Measurements from ENCODE around the gene KCNK4.
"Not testable (repeated sequence)": the region's sequence is repeated elsewhere in the genome, so short reads cannot be mapped to it uniquely, and the experiment has no call there.

The KCNK4 gene

GRCh38 chr11:64323373-64323772 is 32.3 kb downstream of the KCNK4 start:
- no peak for DNase-seq (ENCODE audit: low read depth, low spot score)

DNA sequence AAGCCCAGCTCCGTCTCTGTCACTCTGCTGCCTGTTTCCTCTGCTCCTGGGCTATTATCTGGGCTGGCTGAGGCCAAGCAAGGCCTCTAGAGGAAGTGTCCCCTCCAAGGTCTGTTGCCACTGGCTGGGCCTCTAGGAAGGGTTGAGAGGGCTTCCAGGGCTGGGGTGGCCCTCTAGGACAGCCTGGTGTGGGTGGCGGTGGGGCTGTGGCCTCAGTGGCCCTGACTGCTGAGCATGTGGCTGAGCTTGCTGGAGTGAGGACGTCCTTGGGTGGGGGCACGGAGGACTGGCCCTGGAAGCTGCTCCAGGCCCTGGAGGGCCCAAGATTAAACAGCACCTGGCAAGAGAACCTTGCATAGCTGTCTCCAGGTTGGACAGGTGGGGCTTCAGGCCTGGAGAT is 32.9 kb downstream of the KCNK4 start:
- DNase-seq (ENCODE audit: low read depth, low spot score), result not testable (repeated sequence)

DNA sequence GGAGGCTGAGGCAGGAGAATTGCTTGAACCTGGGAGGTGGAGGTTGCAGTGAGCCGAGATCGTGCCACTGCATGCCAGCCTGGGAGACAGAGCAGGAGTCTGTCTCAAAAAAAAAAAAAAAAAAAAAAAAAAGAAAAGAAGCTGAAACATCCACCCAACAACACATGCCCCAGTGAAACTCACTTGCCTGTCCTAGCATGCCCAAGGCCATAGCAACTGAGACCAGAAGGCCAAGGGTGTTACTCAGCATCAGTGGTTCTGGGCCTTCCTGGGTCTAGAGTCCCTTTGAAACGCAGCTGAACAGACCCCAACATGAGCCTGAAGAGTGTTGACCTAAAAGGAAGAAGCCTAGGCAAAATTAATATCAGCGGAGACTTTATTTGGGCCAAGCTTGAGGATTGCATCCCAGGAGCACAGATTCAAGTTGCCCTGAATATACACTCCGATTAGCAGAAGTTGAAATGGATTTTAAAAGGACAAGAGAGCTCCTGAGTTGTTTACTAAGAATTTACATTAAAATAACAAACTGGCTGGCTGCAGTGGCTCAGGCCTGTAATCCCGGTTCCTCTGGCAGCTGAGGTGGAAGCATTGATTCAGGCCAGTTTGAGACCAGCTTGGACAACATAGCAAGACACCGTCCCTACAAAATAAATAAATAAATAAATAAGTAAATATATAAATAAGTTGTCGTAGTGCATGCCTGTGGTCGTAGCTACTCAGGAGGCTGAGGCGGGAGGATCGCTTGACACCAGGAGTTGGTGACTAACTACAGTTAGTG is 33.8 kb downstream of the KCNK4 start:
- no peak for DNase-seq (ENCODE audit: low read depth, low spot score)

DNA sequence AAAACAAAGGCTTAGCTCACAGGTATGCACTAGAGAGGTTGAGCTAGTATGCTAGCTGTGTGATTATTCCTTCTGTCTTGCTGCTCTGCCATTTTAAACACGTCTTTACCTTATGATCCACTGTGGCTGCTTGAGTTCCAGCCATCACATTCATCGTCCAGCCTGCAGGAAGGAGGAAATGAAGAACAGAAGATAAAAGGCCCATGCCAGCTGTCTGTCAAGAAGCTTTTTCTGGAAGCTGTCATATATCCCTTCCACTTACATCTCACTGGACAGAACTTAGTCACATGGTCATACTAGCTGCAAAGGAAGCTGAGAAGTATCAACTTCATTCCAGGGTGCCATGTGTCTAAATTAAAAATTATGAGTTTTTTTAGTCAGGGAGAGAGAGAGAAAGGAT is 36.3 kb downstream of the KCNK4 start:
- DNase-seq (ENCODE audit: low read depth, low spot score), result no peak

GRCh38 chr11:64327993-64328392 is 36.9 kb downstream of the KCNK4 start:
- DNase-seq (ENCODE audit: low read depth, low spot score), result no peak

GRCh38 chr11:64330888-64331287 is 39.8 kb downstream of the KCNK4 start:
- no peak for DNase-seq (ENCODE audit: low read depth, low spot score)

- DNase-seq (ENCODE audit: low read depth, low spot score), result no peak
These were observed 40.7 kb downstream of the KCNK4 start for GRCh38 chr11:64331569-64332371.

- no peak for DNase-seq (ENCODE audit: low read depth, low spot score)
These were observed 42.5 kb downstream of the KCNK4 start for GRCh38 chr11:64333556-64333955.

DNA sequence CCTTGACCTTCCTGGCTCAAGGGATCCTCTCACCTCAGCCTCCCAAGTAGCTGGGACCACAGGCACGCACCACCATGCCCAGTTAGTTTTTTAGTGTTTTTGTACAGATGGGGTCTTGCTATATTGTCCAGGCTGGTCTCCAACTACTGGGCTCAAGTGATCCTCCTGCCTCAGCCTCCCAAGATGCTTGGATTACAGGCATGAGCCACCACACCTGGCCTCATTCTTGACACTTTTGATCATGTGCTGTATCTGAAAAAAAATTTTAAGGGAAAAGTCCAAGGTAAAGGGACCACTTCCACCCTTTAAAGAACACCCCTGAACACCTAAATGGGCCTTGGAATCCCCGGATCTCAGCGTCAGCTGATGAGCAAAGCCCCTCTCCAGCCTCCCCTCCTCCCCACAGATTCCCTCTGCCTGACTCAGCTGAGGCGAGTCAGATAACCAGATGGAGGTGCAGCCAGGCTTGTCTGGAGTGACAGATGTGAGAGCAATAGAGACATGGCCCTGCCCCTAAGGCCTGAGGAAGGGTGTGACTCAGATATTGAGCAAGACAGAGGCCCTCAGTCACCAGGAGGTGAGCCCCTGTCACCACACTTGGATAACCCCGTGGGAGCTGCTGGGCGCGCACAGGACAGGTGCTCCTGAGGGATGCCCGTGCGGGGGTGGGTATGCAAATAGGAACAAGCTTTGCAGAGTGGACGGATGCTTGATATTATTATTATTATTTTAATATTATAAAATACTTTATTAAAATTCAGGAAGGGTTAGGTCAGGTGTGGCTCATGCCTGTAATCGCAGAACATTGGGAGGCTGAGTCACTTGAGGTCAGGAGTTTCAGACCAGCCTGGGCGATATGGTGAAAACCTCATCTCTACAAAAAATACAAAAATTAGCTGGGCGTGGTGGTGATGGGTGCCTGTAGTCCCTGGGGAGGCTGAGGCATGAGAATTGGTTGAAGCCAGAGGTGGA is 43.9 kb downstream of the KCNK4 start:
- DNase-seq (ENCODE audit: low read depth, low spot score), result no peak

- DNase-seq (ENCODE audit: low read depth, low spot score), result no peak
These were observed 46.6 kb downstream of the KCNK4 start for GRCh38 chr11:64337538-64338249.

DNA sequence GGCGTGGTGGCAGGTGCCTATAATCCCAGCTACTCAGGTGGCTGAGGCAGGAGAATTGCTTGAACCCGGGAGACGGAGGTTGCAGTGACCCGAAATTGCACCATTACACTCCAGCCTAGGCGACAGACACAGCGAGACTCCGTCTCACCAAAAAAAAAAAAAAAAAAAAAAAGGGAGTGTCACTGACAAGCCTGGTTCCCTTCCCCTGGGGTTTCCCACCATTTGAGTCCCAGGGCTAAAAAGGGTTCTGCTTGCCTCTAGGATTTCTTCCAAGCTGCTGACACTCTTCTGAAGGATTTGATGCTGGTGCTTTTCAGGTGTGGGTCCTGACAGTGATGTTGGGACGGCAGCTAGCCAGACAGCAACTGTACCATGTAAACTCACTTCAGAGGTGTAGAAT is 47.6 kb downstream of the KCNK4 start:
- no peak for DNase-seq (ENCODE audit: low read depth, low spot score)

- no peak for DNase-seq (ENCODE audit: low read depth, low spot score)
These were observed 48.2 kb downstream of the KCNK4 start for GRCh38 chr11:64339286-64339685.

- DNase-seq (ENCODE audit: low read depth, low spot score), result no peak
These were observed 48.8 kb downstream of the KCNK4 start, which contains the start of gene CCDC88B for GRCh38 chr11:64339754-64340408. TSS of gene CCDC88B (plus strand) at chr11:64340204. CDS start at chr11:64340267, 63 bp downstream.

GRCh38 chr11:64340671-64341335 is 49.7 kb downstream of the KCNK4 start:
- DNase-seq (ENCODE audit: low read depth, low spot score), result no peak

DNA sequence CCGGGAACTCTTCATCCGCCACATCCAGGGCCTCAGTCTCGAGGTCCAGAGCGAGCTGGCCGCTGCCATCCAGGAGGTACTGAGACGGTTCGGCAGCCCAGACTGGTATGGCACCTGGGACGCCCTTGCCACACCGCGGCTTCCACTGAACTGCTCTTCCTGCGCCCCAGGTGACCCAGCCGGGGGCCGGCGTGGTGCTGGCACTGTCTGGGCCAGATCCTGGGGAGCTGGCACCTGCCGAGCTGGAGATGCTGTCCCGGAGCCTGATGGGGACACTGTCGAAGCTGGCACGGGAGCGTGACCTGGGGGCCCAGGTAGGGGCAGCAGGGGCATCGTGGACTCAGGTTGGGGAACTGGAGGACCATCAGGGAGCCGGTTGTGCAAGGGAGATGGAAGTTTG is 50.3 kb downstream of the KCNK4 start:
- no peak for DNase-seq (ENCODE audit: low read depth, low spot score)

DNA sequence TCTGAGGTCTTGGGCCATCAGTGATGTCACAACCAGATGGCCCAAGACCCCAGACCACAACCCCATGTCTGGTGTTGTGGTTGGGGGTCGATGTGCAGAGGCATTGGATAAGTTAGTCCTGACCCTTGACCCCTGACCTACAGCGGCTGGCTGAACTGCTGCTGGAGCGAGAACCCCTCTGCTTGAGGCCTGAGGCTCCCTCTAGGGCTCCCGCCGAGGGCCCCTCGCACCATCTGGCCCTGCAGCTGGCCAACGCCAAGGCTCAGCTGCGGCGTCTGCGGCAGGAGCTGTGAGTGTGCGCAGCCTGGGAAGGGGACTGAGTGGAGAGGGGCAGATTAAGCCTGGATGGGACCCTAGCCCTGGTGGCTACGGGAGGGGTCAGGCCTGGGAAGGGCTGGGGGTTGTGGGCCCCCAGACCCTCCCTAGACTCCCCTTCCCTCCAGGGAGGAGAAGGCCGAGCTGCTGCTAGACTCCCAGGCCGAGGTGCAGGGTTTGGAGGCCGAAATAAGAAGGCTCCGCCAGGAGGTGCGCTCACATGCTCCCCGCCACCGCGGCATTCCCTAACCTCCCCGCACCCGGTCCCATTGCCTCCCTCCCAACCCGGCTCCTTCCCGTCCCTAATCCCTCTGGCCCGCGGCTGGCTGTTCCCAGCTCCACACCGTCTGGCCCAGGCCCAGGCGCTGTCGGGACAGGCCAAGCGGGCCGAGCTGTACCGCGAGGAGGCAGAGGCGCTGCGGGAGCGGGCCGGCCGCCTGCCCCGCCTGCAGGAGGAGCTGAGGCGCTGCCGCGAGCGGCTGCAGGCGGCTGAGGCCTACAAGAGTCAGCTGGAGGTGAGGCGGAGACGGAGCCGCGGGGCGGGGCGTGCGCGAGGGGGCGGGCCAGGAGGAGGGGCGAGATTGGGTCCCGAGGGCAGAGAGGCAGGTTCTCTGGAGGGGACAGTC is 51.0 kb downstream of the KCNK4 start:
- no peak for DNase-seq (ENCODE audit: low read depth, low spot score)

DNA sequence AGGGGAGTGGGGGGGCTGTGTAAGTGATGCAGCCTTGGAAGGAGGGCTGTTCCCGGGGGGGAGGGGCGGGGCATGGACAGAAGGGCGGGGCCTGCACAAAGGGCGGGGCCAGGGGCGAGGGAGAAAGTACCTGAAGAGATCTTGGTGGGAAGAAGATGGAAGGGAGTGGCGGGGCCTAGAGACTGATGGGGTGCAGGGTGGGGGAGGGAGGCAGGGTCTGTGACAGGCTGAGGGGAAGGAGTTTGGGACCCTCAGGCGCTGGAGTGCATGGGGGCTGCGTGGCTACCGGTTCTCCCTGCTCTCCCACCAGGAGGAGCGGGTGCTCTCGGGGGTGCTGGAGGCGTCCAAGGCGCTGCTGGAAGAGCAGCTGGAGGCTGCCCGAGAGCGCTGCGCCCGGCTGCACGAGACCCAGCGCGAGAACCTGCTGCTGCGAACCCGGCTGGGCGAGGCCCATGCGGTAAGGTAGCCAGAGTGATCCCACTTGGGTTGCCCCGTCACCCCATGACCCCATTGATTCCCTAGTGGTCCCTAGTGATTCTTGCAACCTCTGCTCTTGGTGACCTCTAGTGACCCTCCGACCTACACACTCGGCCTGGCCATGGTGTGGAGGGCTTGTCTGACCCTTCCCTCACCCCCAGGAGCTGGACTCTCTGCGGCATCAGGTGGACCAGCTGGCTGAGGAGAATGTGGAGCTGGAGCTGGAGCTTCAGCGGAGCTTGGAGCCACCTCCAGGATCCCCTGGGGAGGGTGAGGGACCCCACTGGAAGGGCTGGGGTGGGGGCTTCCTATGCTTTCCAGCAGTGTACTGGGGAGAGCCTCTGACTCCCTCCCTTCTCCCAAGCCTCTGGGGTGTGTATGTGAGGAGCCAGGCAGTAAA is 52.0 kb downstream of the KCNK4 start:
- DNase-seq (ENCODE audit: low read depth, low spot score), result no peak

All from smooth muscle cell of the brain vasculature (primary cell).